Fibroblast of lung (primary cell): Measurements from ENCODE around the gene ALX3. TPM values are rescaled to one million over a fixed set of nuclear protein-coding genes. Genes with fewer than 3 reads are reported as not detected.

Source experiments
- DNase-seq, 2 donors: peaks; one replicate each; pipeline versions ENCODE4 v3.0.0 to v3.0.0-alpha.2; 2010; ENCODE audit warnings: low read depth in 2 of 2
- H2AFZ ChIP-seq: 2 replicates; pipeline ENCODE4 v1.5.1; 2012; ENCODE audit warnings: low read length, control low read depth, inconsistent platforms
- H3K27ac ChIP-seq: 2 replicates; pipeline ENCODE4 v1.5.1; 2011; ENCODE audit warnings: low read length, control low read depth; ENCODE audit not compliant: insufficient read depth
- H3K27me3 ChIP-seq: 2 replicates; pipeline ENCODE4 v1.5.1; 2011; ENCODE audit warnings: mild to moderate bottlenecking, low read length; ENCODE audit not compliant: control insufficient read depth, insufficient read depth
- H3K36me3 ChIP-seq: 2 replicates; pipeline ENCODE4 v1.5.1; 2011; ENCODE audit warnings: low read length; ENCODE audit not compliant: control insufficient read depth, insufficient read depth
- H3K4me1 ChIP-seq: 2 replicates; pipeline ENCODE4 v1.5.1; 2011; ENCODE audit warnings: low read length; ENCODE audit not compliant: control insufficient read depth, insufficient read depth; ENCODE audit errors: extremely low read depth
- H3K4me2 ChIP-seq: 2 replicates; pipeline ENCODE4 v1.5.1; 2011; ENCODE audit warnings: low read length, control low read depth; ENCODE audit not compliant: insufficient read depth; ENCODE audit errors: extremely low read depth
- H3K4me3 ChIP-seq, 4 experiments: fragments of 200-600 bp in 1 of 4; sonication (generic) in 1 of 4; replicated peaks in 1 of 4; 2 replicates each; pipeline ENCODE4 v1.5.1; 2011 to 2016; ENCODE audit warnings: low read length in 4 of 4, low read depth in 3 of 4, mild to moderate bottlenecking in 3 of 4, control low read depth in 2 of 4, inconsistent platforms in 1 of 4, mixed read lengths in 1 of 4; ENCODE audit not compliant: insufficient read depth in 1 of 4; ENCODE audit errors: control extremely low read depth in 1 of 4
- H3K79me2 ChIP-seq: 2 replicates; pipeline ENCODE4 v1.5.1; 2012; ENCODE audit warnings: mild to moderate bottlenecking, low read length, inconsistent platforms; ENCODE audit not compliant: control insufficient read depth, insufficient read depth
- H3K9ac ChIP-seq: 2 replicates; pipeline ENCODE4 v1.5.1; 2011; ENCODE audit warnings: mild to moderate bottlenecking, low read length, control low read depth; ENCODE audit not compliant: insufficient read depth
- H3K9me3 ChIP-seq: 2 replicates; pipeline ENCODE4 v1.5.1; 2012; ENCODE audit warnings: low read depth, low read length; ENCODE audit not compliant: control insufficient read depth, insufficient read depth
- H4K20me1 ChIP-seq: 2 replicates; pipeline ENCODE4 v1.5.1; 2011; ENCODE audit warnings: low read length; ENCODE audit not compliant: control insufficient read depth, insufficient read depth; ENCODE audit errors: extremely low read depth
- EZH2 ChIP-seq: IDR thresholded peaks from 2 replicates; pipeline ENCODE4 v1.5.1; 2012; ENCODE audit warnings: low read length, control low read depth, mild to moderate bottlenecking; ENCODE audit errors: missing control alignments
- polyA plus RNA-seq, 2 donors: library from polyadenylated mRNA; depleted of rRNA in 1 of 2; stranded (reverse) in 1 of 2; unstranded in 1 of 2; fragments of >200 nt; gene quantifications; 2 replicates each; pipeline ENCODE4 v1.2.1, GENCODE V29; 2011 to 2012; ENCODE audit warnings: missing spikeins in 1 of 2
- total RNA-seq: library from RNA; depleted of rRNA; stranded (reverse); fragments of >200 nt; gene quantifications from 2 replicates; pipeline ENCODE4 v1.2.1, GENCODE V29; 2014
- TF ChIP-seq, protein P1 (sequence below), 2 donors: IDR thresholded peaks in 1 of 2; conservative IDR thresholded peaks in 1 of 2; 1 replicate in 1 of 2; 2 replicates in 1 of 2; pipeline ENCODE4 v1.5.1; 2011 to 2012; ENCODE audit warnings: low read length in 2 of 2, control low read depth in 1 of 2, inconsistent platforms in 1 of 2, low read depth in 1 of 2, mild to moderate bottlenecking in 1 of 2

The ALX3 gene
- total and polyA plus RNA-seq, 2 donors (not counting 1 experiment from before 2014, with no cell fraction given), result not detected

DNA sequence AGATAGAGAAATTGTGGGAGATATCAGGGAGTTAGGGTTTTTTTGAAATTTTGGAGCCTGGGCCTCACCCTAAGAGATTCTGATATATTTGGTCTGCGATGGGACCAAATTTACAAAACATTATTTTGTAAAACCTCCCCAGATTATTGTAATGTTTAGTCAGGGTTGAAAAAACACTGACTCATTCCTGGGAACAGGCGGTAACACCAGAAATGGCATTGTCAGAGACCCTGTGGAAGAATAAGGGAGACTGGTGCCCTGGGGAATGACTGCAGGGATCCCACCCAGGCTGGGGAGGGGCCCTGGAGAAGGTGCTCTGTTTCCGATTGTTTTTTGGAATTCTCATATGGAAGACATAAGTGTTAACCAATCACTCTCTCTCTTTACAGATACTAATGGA is 49.2 kb downstream of the ALX3 start:
- Histone ChIP-seq H3K27ac (no peak overlapping the region), H3K4me1 (no peaks in the 10 kb centered on the region), H3K4me2 (no peak overlapping the region), H3K79me2 (no peaks in the 10 kb centered on the region), H3K9me3 (no peaks in the 10 kb centered on the region), H3K4me3 (no peak overlapping the region), H3K9ac (no peak overlapping the region), H3K36me3 (peaks cover 21% of the 10 kb centered on the region), H4K20me1 (no peaks in the 10 kb centered on the region), H3K27me3 (no peaks in the 10 kb centered on the region), H2AFZ (no peak overlapping the region)
- no peak for DNase-seq
- TF ChIP-seq, protein P1, sequence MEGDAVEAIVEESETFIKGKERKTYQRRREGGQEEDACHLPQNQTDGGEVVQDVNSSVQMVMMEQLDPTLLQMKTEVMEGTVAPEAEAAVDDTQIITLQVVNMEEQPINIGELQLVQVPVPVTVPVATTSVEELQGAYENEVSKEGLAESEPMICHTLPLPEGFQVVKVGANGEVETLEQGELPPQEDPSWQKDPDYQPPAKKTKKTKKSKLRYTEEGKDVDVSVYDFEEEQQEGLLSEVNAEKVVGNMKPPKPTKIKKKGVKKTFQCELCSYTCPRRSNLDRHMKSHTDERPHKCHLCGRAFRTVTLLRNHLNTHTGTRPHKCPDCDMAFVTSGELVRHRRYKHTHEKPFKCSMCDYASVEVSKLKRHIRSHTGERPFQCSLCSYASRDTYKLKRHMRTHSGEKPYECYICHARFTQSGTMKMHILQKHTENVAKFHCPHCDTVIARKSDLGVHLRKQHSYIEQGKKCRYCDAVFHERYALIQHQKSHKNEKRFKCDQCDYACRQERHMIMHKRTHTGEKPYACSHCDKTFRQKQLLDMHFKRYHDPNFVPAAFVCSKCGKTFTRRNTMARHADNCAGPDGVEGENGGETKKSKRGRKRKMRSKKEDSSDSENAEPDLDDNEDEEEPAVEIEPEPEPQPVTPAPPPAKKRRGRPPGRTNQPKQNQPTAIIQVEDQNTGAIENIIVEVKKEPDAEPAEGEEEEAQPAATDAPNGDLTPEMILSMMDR (conservative IDR thresholded peaks at IDR 0.05 in 1 of 2, IDR thresholded peaks at IDR 0.05 in 1 of 2; ENCODE audit: low read depth in 1 of 2, low read length in 2 of 2), result no peak
- TF ChIP-seq EZH2, result no peak

DNA sequence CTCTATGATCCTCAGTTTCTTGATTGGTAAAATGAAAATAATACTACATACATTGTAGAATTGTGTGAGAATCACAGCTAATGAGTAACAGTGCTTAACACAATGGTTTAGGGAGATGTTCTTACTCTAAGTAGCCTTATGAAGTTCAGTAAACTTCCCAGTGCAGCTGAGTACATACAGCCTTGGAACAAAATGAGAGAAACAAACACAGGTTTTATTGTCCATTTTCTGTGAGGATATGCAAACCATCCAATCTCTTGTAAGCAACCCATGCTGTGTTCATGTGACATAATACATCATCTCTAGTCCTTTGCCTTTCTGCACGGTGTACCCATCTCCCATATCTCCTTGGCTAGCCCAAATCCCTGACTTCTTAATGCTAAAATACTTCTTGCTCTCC is 50.7 kb downstream of the ALX3 start:
- Histone ChIP-seq H3K4me2 (no peak overlapping the region), H3K4me1 (no peaks in the 10 kb centered on the region), H3K27me3 (no peaks in the 10 kb centered on the region), H2AFZ (no peak overlapping the region), H3K9me3 (no peaks in the 10 kb centered on the region), H3K27ac (no peak overlapping the region), H3K79me2 (no peaks in the 10 kb centered on the region), H3K9ac (no peak overlapping the region), H3K4me3 (no peak overlapping the region), H3K36me3 (peaks cover 21% of the 10 kb centered on the region), H4K20me1 (no peaks in the 10 kb centered on the region)
- no peak for TF ChIP-seq EZH2
- TF ChIP-seq, protein P1 (conservative IDR thresholded peaks at IDR 0.05 in 1 of 2, IDR thresholded peaks at IDR 0.05 in 1 of 2; ENCODE audit: low read depth in 1 of 2, low read length in 2 of 2), result no peak
- DNase-seq, result no peak

DNA sequence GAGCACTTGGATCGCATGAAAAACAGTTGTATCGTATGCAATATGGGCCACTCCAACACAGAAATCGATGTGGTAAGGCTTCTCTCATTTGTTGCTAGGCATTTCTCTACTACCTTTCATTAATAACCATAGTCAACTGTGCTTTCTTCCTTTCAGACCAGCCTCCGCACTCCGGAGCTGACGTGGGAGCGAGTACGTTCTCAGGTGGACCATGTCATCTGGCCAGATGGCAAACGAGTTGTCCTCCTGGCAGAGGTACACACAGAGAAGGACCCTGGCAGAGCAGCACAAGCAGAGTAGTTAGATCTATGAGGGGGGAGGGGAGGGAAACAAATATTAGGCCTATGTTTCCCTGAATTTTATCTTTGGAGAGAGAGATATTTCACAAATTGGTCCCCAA is 52.1 kb downstream of the ALX3 start:
- H3K9ac ChIP-seq, result no peak overlapping the region
- H3K79me2 ChIP-seq, result no peaks in the 10 kb centered on the region
- no peak overlapping the region for H3K4me2 ChIP-seq
- no peaks in the 10 kb centered on the region for H4K20me1 ChIP-seq
- H3K4me1 ChIP-seq, result no peaks in the 10 kb centered on the region
- peaks cover 21% of the 10 kb centered on the region for H3K36me3 ChIP-seq
- H2AFZ ChIP-seq, result no peak overlapping the region
- no peak overlapping the region for H3K27ac ChIP-seq
- H3K9me3 ChIP-seq, result no peaks in the 10 kb centered on the region
- DNase-seq, result no peak
- no peaks in the 10 kb centered on the region for H3K27me3 ChIP-seq
- H3K4me3 ChIP-seq, result no peak overlapping the region
- no peak for TF ChIP-seq EZH2
- TF ChIP-seq, protein P1 (conservative IDR thresholded peaks at IDR 0.05 in 1 of 2, IDR thresholded peaks at IDR 0.05 in 1 of 2; ENCODE audit: low read depth in 1 of 2, low read length in 2 of 2), result no peak
